DOHH2 (cell line): Measurements from ENCODE around the gene DMBT1.

Source experiments
- H3F3A ChIP-seq: fragments of 200-600 bp; sonication (generic), shearing (Covaris generic); 2 replicates; pipeline ENCODE4 v1.6.0; 2016; ENCODE audit warnings: antibody characterized with exemption, mild to moderate bottlenecking; ENCODE audit not compliant: control insufficient read depth, insufficient read depth
- H3K27ac ChIP-seq: fragments of 200-600 bp; sonication (generic); 2 replicates; pipeline ENCODE4 v1.5.1; 2014; ENCODE audit warnings: low read depth, mild to moderate bottlenecking, low read length, moderate library complexity
- H3K27me3 ChIP-seq: fragments of 200-600 bp; sonication (generic); 2 replicates; pipeline ENCODE4 v1.6.1; 2014; ENCODE audit warnings: mild to moderate bottlenecking, low read length, mixed read lengths; ENCODE audit not compliant: control insufficient read depth
- H3K36me3 ChIP-seq: fragments of 200-600 bp; sonication (generic); 2 replicates; pipeline ENCODE4 v1.6.1; 2014; ENCODE audit warnings: mild to moderate bottlenecking, low read length, moderate library complexity, mixed read lengths; ENCODE audit not compliant: control insufficient read depth
- H3K4me1 ChIP-seq: fragments of 200-600 bp; sonication (generic); 2 replicates; pipeline ENCODE4 v1.6.1; 2014; ENCODE audit warnings: mild to moderate bottlenecking, low read length, mixed read lengths; ENCODE audit not compliant: control insufficient read depth
- H3K4me2 ChIP-seq: fragments of 200-600 bp; sonication (generic); 2 replicates; pipeline ENCODE4 v1.6.0; 2014; ENCODE audit warnings: mild to moderate bottlenecking, low read length, moderate library complexity
- H3K4me3 ChIP-seq: fragments of 200-600 bp; sonication (generic); 2 replicates; pipeline ENCODE4 v1.5.1; 2014; ENCODE audit warnings: mild to moderate bottlenecking, low read length, mixed read lengths
- H3K79me2 ChIP-seq: fragments of 200-600 bp; sonication (generic); 2 replicates; pipeline ENCODE4 v1.6.1; 2014; ENCODE audit warnings: mild to moderate bottlenecking, low read length, mixed read lengths; ENCODE audit not compliant: control insufficient read depth
- H3K9me2 ChIP-seq: fragments of 200-600 bp; sonication (generic); replicated peaks from 2 replicates; pipeline ENCODE4 v1.6.1; 2014; ENCODE audit warnings: mild to moderate bottlenecking, low read length, mixed read lengths; ENCODE audit not compliant: control insufficient read depth
- H3K9me3 ChIP-seq: fragments of 200-600 bp; sonication (generic); 2 replicates; pipeline ENCODE4 v1.6.1; 2014; ENCODE audit warnings: antibody characterized with exemption, low read length, mixed read lengths; ENCODE audit not compliant: control insufficient read depth, insufficient read depth
- H4K20me1 ChIP-seq: fragments of 200-600 bp; sonication (generic); 2 replicates; pipeline ENCODE4 v1.6.0; 2014; ENCODE audit warnings: low read depth, mild to moderate bottlenecking, antibody characterized with exemption, low read length, moderate library complexity; ENCODE audit not compliant: control insufficient read depth, insufficient read depth
- CTCF ChIP-seq: fragments of 200-600 bp; sonication (generic); IDR thresholded peaks from one replicate; pipeline ENCODE4 v1.5.1; 2014; ENCODE audit warnings: antibody characterized with exemption, mild to moderate bottlenecking, low read depth, low read length; ENCODE audit not compliant: poor library complexity, severe bottlenecking
- EZH2phosphoT487 ChIP-seq: fragments of 200-600 bp; sonication (generic); IDR thresholded peaks from 2 replicates; pipeline ENCODE4 v1.6.1; 2017; ENCODE audit warnings: borderline replicate concordance, mild to moderate bottlenecking, antibody characterized with exemption, low read length, moderate library complexity, mixed read lengths

DMBT1 gene

GRCh38 chr10:122558452-122558851, 2.1 kb upstream of the DMBT1 start:
- Histone ChIP-seq H3K4me2 (no peak overlapping the region), H3K9me2 (no peaks in the 10 kb centered on the region), H3K36me3 (no peaks in the 10 kb centered on the region), H3K79me2 (no peaks in the 10 kb centered on the region), H3F3A (no peaks in the 10 kb centered on the region), H3K27ac (no peak overlapping the region), H3K9me3 (no peaks in the 10 kb centered on the region), H4K20me1 (no peaks in the 10 kb centered on the region), H3K4me3 (no peak overlapping the region), H3K4me1 (no peaks in the 10 kb centered on the region), H3K27me3 (peaks cover 9% of the 10 kb centered on the region)
- TF ChIP-seq EZH2phosphoT487 (no peak), CTCF (no peak)

- Histone ChIP-seq H3K36me3 (no peaks in the 10 kb centered on the region), H3K27ac (no peak overlapping the region), H3K79me2 (no peaks in the 10 kb centered on the region), H3K27me3 (peaks cover 9% of the 10 kb centered on the region), H3K9me3 (no peaks in the 10 kb centered on the region), H3K4me2 (no peak overlapping the region), H3K4me3 (no peak overlapping the region), H3K4me1 (no peaks in the 10 kb centered on the region), H4K20me1 (no peaks in the 10 kb centered on the region), H3K9me2 (no peaks in the 10 kb centered on the region), H3F3A (no peaks in the 10 kb centered on the region)
- TF ChIP-seq CTCF (no peak), EZH2phosphoT487 (no peak)
Observed at GRCh38 chr10:122559228-122559627, 1.3 kb upstream of the DMBT1 start.

GRCh38 chr10:122561212-122561611, 658 bp downstream of the DMBT1 start:
- no peak overlapping the region for H3K4me2 ChIP-seq

More at GRCh38 chr10:122561212-122561611, 658 bp downstream of the DMBT1 start:
- Histone ChIP-seq H3K27me3 (peaks cover 16% of the 10 kb centered on the region), H4K20me1 (no peaks in the 10 kb centered on the region), H3K4me3 (no peak overlapping the region), H3K27ac (no peak overlapping the region), H3K36me3 (no peaks in the 10 kb centered on the region), H3K9me2 (no peaks in the 10 kb centered on the region), H3K9me3 (no peaks in the 10 kb centered on the region), H3F3A (no peaks in the 10 kb centered on the region), H3K4me1 (no peaks in the 10 kb centered on the region), H3K79me2 (no peaks in the 10 kb centered on the region)
- TF ChIP-seq CTCF (no peak), EZH2phosphoT487 (no peak)
